ENCODE measurements around the gene PFN3.

PFN3 gene

GRCh38 chr5:177428574-177429217, 28.2 kb upstream of the PFN3 start:
- TF ChIP-seq TEAD4 (IDR thresholded peaks at IDR 0.05) (no peak), REST (IDR thresholded peaks at IDR 0.05; ENCODE audit: low read depth) (no peak), RAD21 (IDR thresholded peaks at IDR 0.05; ENCODE audit: low read depth) (no peak), MAX (IDR thresholded peaks at IDR 0.05) (no peak), TCF12 (IDR thresholded peaks at IDR 0.05; ENCODE audit: low read depth) (no peak), NFIC (IDR thresholded peaks at IDR 0.05) (no peak), YY1 (IDR thresholded peaks at IDR 0.05; ENCODE audit: low read depth) (no peak), EP300 (IDR thresholded peaks at IDR 0.05; ENCODE audit: borderline replicate concordance) (no peak), ZBTB7A (IDR thresholded peaks at IDR 0.05; ENCODE audit: low read depth) (no peak), CREB1 (IDR thresholded peaks at IDR 0.05; ENCODE audit: low read depth) (no peak), FOXM1 (IDR thresholded peaks at IDR 0.05; ENCODE audit: borderline replicate concordance, low read depth) (no peak)

- no peak for TF ChIP-seq EGR1 (IDR thresholded peaks at IDR 0.05)
- no peak for TF ChIP-seq NFIC (IDR thresholded peaks at IDR 0.05)
- TF ChIP-seq FOXM1 (IDR thresholded peaks at IDR 0.05; ENCODE audit: borderline replicate concordance, low read depth): no peak
- no peak for TF ChIP-seq CREB1 (IDR thresholded peaks at IDR 0.05; ENCODE audit: low read depth)
- no peak for TF ChIP-seq CEBPB (IDR thresholded peaks at IDR 0.05)
- no peak for TF ChIP-seq USF1 (IDR thresholded peaks at IDR 0.05)
- no peak for TF ChIP-seq TAF1 (IDR thresholded peaks at IDR 0.05; ENCODE audit: low read depth)
- no peak for TF ChIP-seq MAX (IDR thresholded peaks at IDR 0.05)
- no peak for TF ChIP-seq YY1 (IDR thresholded peaks at IDR 0.05; ENCODE audit: low read depth)
- TF ChIP-seq RAD21 (IDR thresholded peaks at IDR 0.05; ENCODE audit: low read depth): no peak
- no peak for TF ChIP-seq TCF12 (IDR thresholded peaks at IDR 0.05; ENCODE audit: low read depth)
- TF ChIP-seq REST (IDR thresholded peaks at IDR 0.05; ENCODE audit: low read depth): no peak
- no peak for TF ChIP-seq TEAD4 (IDR thresholded peaks at IDR 0.05)
- no peak for TF ChIP-seq ZBTB7A (IDR thresholded peaks at IDR 0.05; ENCODE audit: low read depth)
- TF ChIP-seq EP300 (IDR thresholded peaks at IDR 0.05; ENCODE audit: borderline replicate concordance): no peak
These were observed 27.6 kb upstream of the PFN3 start for GRCh38 chr5:177427919-177428573.

GRCh38 chr5:177427211-177427822, 26.9 kb upstream of the PFN3 start:
- TF ChIP-seq RAD21 (IDR thresholded peaks at IDR 0.05; ENCODE audit: low read depth) (no peak), MAX (IDR thresholded peaks at IDR 0.05) (peak; percentile 27; the same call in 1 of the 2 replicates)

GRCh38 chr5:177426566-177427210, 26.2 kb upstream of the PFN3 start, which contains the start of gene GRK6:
Gene GRK6 (plus strand): TSS chr5:177426676. CDS start chr5:177426846, 170 bp downstream.
- no peak for TF ChIP-seq ZBTB7A (IDR thresholded peaks at IDR 0.05; ENCODE audit: low read depth)
- TF ChIP-seq FOXM1 (IDR thresholded peaks at IDR 0.05; ENCODE audit: borderline replicate concordance, low read depth): peak; percentile 81
- peak; percentile 25; the same call in 1 of the 2 replicates for TF ChIP-seq TAF1 (IDR thresholded peaks at IDR 0.05; ENCODE audit: low read depth)
- no peak for TF ChIP-seq EP300 (IDR thresholded peaks at IDR 0.05; ENCODE audit: borderline replicate concordance)
- TF ChIP-seq REST (IDR thresholded peaks at IDR 0.05; ENCODE audit: low read depth): no peak
- no peak for TF ChIP-seq MAX (IDR thresholded peaks at IDR 0.05)
- TF ChIP-seq CEBPB (IDR thresholded peaks at IDR 0.05): no peak
- TF ChIP-seq RAD21 (IDR thresholded peaks at IDR 0.05; ENCODE audit: low read depth): no peak
- TF ChIP-seq TCF12 (IDR thresholded peaks at IDR 0.05; ENCODE audit: low read depth): no peak
- no peak for TF ChIP-seq NFIC (IDR thresholded peaks at IDR 0.05)
- TF ChIP-seq YY1 (IDR thresholded peaks at IDR 0.05; ENCODE audit: low read depth): no peak
- TF ChIP-seq TEAD4 (IDR thresholded peaks at IDR 0.05): no peak
